Keratinocyte (primary cell): Measurements from ENCODE around the gene STAB2.

Source experiments
- CTCF ChIP-seq, 3 experiments: IDR thresholded peaks in 1 of 3; conservative IDR thresholded peaks in 1 of 3; optimal IDR thresholded peaks in 1 of 3; 2 replicates in 2 of 3; 3 replicates in 1 of 3; pipeline versions ENCODE3 to v1.5.1; 2011; ENCODE audit warnings: low read length in 3 of 3, mild to moderate bottlenecking in 3 of 3, moderate library complexity in 2 of 3, control low read depth in 1 of 3, inconsistent platforms in 1 of 3; ENCODE audit not compliant: insufficient read depth in 2 of 3; ENCODE audit errors: extremely low read depth in 1 of 3
- EZH2 ChIP-seq: IDR thresholded peaks from one replicate; pipeline ENCODE4 v1.6.1; 2012; ENCODE audit warnings: inconsistent platforms, mild to moderate bottlenecking, low read length, moderate library complexity

DNA sequence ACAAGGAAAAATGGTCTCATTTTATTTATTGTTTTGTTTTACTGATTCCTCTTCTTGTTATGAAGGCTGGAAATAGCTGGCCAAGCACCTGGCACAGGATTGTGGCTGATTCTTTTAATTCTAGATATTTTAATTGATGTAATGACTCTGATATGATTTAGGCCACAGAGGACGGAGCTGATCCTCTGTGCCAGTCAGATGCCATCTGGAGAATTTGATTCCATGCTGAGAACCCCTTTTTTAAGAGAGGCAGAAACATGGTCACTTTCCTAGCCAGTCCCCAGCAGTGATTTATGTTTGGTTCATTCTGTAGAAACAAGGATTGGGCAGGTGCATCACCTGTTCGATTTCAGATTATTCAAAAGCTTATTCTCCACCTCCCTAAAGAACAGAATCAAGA, 77.6 kb downstream of the STAB2 start:
- TF ChIP-seq CTCF (optimal IDR thresholded peaks at IDR 0.05 in 1 of 3, IDR thresholded peaks at IDR 0.05 in 1 of 3, conservative IDR thresholded peaks at IDR 0.05 in 1 of 3; ENCODE audit: extremely low read depth in 1 of 3, insufficient read depth in 2 of 3, low read length in 3 of 3) (no peak), EZH2 (no peak)
